Tibial nerve (tissue), 4 donors: ENCODE data around the gene COPS8. TPM values are rescaled to one million over a fixed set of nuclear protein-coding genes. Genes with fewer than 3 reads are reported as not detected.
A peak's percentile ranks its signal among the peaks of the same experiment; 100 is the strongest.

Experiments used
- DNase-seq, 2 donors: peaks; one replicate each; pipeline ENCODE4 v3.0.0-alpha.2; 2019; ENCODE audit warnings: low spot score in 2 of 2
- H3K27ac ChIP-seq, 4 donors: fragments of 200-600 bp; sonication (generic) in 3 of 4; one replicate each; pipeline ENCODE4 v1.5.1; 2017 to 2019; ENCODE audit warnings: mild to moderate bottlenecking in 1 of 4
- H3K27me3 ChIP-seq, 2 donors: fragments of 200-600 bp; sonication (generic) in 1 of 2; one replicate each; pipeline versions ENCODE4 v1.5.1 to v1.6.0; 2017 to 2019
- H3K36me3 ChIP-seq, 3 donors: fragments of 200-600 bp; sonication (generic); one replicate each; pipeline ENCODE4 v1.5.1; 2018 to 2019
- H3K4me1 ChIP-seq, 4 donors: fragments of 200-600 bp; sonication (generic) in 3 of 4; one replicate each; pipeline ENCODE4 v1.5.1; 2017 to 2019
- H3K4me3 ChIP-seq, 4 donors: fragments of 200-600 bp; sonication (generic) in 3 of 4; one replicate each; pipeline ENCODE4 v1.5.1; 2017 to 2019; ENCODE audit warnings: mild to moderate bottlenecking in 1 of 4, moderate library complexity in 1 of 4
- H3K9me3 ChIP-seq, 4 donors: fragments of 200-600 bp; sonication (generic) in 3 of 4; one replicate each; pipeline ENCODE4 v1.5.1; 2017 to 2019
- EP300 ChIP-seq, 2 donors: sonication (generic); formaldehyde crosslinking; IDR thresholded peaks; one replicate each; pipeline ENCODE4 v1.6.1; 2017; ENCODE audit warnings: antibody characterized with exemption in 2 of 2, mild to moderate bottlenecking in 1 of 2
- POLR2A ChIP-seq, 2 donors: fragments of 450-650 bp; IDR thresholded peaks; one replicate each; pipeline ENCODE4 v1.6.1; 2017; ENCODE audit warnings: antibody characterized with exemption in 2 of 2, mild to moderate bottlenecking in 2 of 2, moderate library complexity in 2 of 2
- WGBS, 2 donors: methylation state at CpG; one replicate each; pipeline ENCODE4 v1.1.5; 2018; 5-methylcytosine and 5-hydroxymethylcytosine counted together
- total RNA-seq, 4 donors: library from RNA; depleted of rRNA; stranded (reverse); fragments of >200 nt; gene quantifications; one replicate each; pipeline ENCODE4 v1.1.0, GENCODE V29; 2016
- TF ChIP-seq, protein P1 (sequence below), 5 experiments: fragments of 200-600 bp in 3 of 5; fragments of 450-650 bp in 2 of 5; sonication (generic) in 3 of 5; IDR thresholded peaks; one replicate each; pipeline ENCODE4 v1.5.1; 2016 to 2019; ENCODE audit warnings: antibody characterized with exemption in 5 of 5, mild to moderate bottlenecking in 3 of 5, moderate library complexity in 2 of 5

Gene COPS8
- 10 to 100 TPM; 69.6 to 93.1 (median 80.2) TPM for total RNA-seq

- H3K27ac ChIP-seq: peak within 1 kb of the TSS; percentile 65 to 90 (median 86)
- 0 to 1% methylated on average over 73 to 80 of the region's 86 CpGs for WGBS, 2 donors
- no peaks in the 10 kb centered on the region for H3K9me3 ChIP-seq
- H3K36me3 ChIP-seq: peaks cover 0 to 7% (median 0%) of the 10 kb centered on the region in 3 donors
- H3K27me3 ChIP-seq: no peaks in the 10 kb centered on the region
- peaks cover 0 to 47% (median 11%) of the 10 kb centered on the region in 4 donors for H3K4me1 ChIP-seq
- DNase-seq: peak; percentile 87 to 92
- H3K4me3 ChIP-seq: peak within 1 kb of the TSS; percentile 62 to 93 (median 73)
- TF ChIP-seq, protein P1, sequence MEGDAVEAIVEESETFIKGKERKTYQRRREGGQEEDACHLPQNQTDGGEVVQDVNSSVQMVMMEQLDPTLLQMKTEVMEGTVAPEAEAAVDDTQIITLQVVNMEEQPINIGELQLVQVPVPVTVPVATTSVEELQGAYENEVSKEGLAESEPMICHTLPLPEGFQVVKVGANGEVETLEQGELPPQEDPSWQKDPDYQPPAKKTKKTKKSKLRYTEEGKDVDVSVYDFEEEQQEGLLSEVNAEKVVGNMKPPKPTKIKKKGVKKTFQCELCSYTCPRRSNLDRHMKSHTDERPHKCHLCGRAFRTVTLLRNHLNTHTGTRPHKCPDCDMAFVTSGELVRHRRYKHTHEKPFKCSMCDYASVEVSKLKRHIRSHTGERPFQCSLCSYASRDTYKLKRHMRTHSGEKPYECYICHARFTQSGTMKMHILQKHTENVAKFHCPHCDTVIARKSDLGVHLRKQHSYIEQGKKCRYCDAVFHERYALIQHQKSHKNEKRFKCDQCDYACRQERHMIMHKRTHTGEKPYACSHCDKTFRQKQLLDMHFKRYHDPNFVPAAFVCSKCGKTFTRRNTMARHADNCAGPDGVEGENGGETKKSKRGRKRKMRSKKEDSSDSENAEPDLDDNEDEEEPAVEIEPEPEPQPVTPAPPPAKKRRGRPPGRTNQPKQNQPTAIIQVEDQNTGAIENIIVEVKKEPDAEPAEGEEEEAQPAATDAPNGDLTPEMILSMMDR (IDR thresholded peaks at IDR 0.05): peak; percentile 11 to 76 (median 35)
- TF ChIP-seq POLR2A (IDR thresholded peaks at IDR 0.05): peak; percentile 77 to 86
- TF ChIP-seq EP300 (IDR thresholded peaks at IDR 0.05): peak; percentile 96 to 99
Observed at GRCh38 chr2:237085248-237086221, at the start of gene COPS8. Gene COPS8 (plus strand): TSS chr2:237085889. CDS start chr2:237085965, 76 bp downstream.

GRCh38 chr2:237039301-237040031 lies 46.2 kb upstream of the COPS8 start:
- TF ChIP-seq, protein P1 (IDR thresholded peaks at IDR 0.05): no peak
- no peak for TF ChIP-seq EP300 (IDR thresholded peaks at IDR 0.05)
- no peak for TF ChIP-seq POLR2A (IDR thresholded peaks at IDR 0.05)

DNA sequence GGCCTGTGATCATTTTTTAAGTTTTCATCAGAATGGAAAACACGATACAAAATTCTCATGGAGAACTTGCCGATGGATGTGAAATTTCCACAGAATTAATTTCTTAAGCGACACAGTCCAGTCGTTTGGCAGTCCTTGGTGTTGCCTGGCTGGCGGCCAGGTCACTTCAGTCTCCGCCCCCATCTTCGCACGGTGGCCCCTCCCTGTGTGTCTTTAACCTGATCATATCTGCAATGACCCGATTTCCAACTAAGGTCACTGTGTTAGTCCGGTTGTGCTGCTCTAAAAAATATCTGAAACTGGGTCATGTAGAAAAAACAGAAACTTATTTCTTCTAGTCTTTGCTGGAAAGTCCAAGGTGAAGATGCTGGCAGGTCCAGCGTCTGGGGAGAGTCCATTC lies 44.5 kb upstream of the COPS8 start:
- no peak for TF ChIP-seq EP300 (IDR thresholded peaks at IDR 0.05)
- H3K4me1 ChIP-seq: peaks cover 0 to 5% (median 2%) of the 10 kb centered on the region in 4 donors
- H3K36me3 ChIP-seq: no peaks in the 10 kb centered on the region
- no peaks in the 10 kb centered on the region for H3K27me3 ChIP-seq
- DNase-seq: no peak
- no peaks in the 10 kb centered on the region for H3K9me3 ChIP-seq
- 40 to 47% methylated on average over 11 of the region's 11 CpGs for WGBS, 2 donors
- no peak overlapping the region for H3K27ac ChIP-seq
- no peak overlapping the region for H3K4me3 ChIP-seq

More at GRCh38 chr2:237039301-237040031, 46.2 kb upstream of the COPS8 start:
- 90 to 94% methylated on average over 14 of the region's 14 CpGs for WGBS, 2 donors
- Histone ChIP-seq H3K4me1 (peaks cover 0 to 4% (median 0%) of the 10 kb centered on the region in 4 donors), H3K36me3 (no peaks in the 10 kb centered on the region), H3K27ac (no peak overlapping the region), H3K4me3 (no peak overlapping the region), H3K9me3 (no peaks in the 10 kb centered on the region), H3K27me3 (no peaks in the 10 kb centered on the region)
- no peak for DNase-seq

DNA sequence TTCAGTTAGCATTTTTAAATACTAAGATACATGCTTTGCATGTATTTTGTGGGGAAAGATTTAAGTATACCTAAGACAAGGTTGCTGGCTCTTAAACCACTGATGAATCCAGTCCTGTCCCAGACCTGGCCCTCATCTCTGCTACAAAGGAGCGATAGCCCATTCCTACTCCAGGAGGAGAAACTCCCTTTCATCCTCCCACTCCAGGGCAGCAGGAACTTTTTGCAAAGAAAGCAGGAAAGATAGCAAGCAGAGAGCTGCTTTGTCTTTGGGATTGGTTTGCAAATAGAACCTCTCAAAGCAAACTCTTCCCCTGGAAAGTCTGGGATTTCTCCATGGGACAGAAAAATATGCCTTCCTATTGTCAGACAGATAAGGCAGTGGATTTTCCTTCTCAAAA lies 43.6 kb upstream of the COPS8 start:
- H3K27me3 ChIP-seq: no peaks in the 10 kb centered on the region
- DNase-seq: no peak
- H3K36me3 ChIP-seq: no peaks in the 10 kb centered on the region
- H3K4me1 ChIP-seq: peaks cover 0 to 5% (median 2%) of the 10 kb centered on the region in 4 donors
- TF ChIP-seq EP300 (IDR thresholded peaks at IDR 0.05) (no peak), POLR2A (IDR thresholded peaks at IDR 0.05) (no peak)
- TF ChIP-seq, protein P1 (IDR thresholded peaks at IDR 0.05): no peak
- H3K4me3 ChIP-seq: no peak overlapping the region
- no peaks in the 10 kb centered on the region for H3K9me3 ChIP-seq
- no peak overlapping the region for H3K27ac ChIP-seq
- WGBS, 2 donors: 66 to 69% methylated on average over 1 of the region's 1 CpG

DNA sequence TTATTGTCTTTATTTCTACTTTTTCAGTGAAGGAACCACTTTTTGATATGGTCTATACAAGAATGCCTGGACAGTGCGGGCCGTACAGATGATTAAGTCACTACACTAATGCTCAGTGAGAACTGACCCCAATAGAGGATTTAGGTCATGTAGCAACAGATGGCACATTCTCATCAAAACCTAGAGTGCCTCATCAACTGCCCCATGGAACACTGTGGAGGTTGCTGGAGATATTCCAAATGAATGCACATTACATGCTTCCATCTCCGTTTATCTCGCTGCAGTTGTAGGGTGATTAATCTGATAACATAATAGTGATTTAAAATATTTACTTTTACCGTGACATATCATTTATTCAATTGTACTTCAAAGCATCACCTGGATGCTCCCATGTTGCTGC lies 41.8 kb upstream of the COPS8 start:
- H3K4me3 ChIP-seq: no peak overlapping the region
- H3K27ac ChIP-seq: no peak overlapping the region
- WGBS, 2 donors: 68% methylated on average over 5 of the region's 5 CpGs
- H3K9me3 ChIP-seq: peaks cover 0 to 14% (median 6%) of the 10 kb centered on the region in 4 donors
- TF ChIP-seq POLR2A (IDR thresholded peaks at IDR 0.05): no peak
- TF ChIP-seq, protein P1 (IDR thresholded peaks at IDR 0.05): no peak
- TF ChIP-seq EP300 (IDR thresholded peaks at IDR 0.05): no peak
- no peaks in the 10 kb centered on the region for H3K27me3 ChIP-seq
- H3K36me3 ChIP-seq: no peaks in the 10 kb centered on the region
- DNase-seq: no peak
- H3K4me1 ChIP-seq: peaks cover 0 to 5% (median 2%) of the 10 kb centered on the region in 4 donors
